Hepatic stellate cell (primary cell): Measurements from ENCODE around the gene TMEM217.
A peak's percentile ranks its signal among the peaks of the same experiment; 100 is the strongest.
"Not testable (repeated sequence)": the region's sequence is repeated elsewhere in the genome, so short reads cannot be mapped to it uniquely, and the experiment has no call there.

ENCODE experiments used
- DNase-seq: peaks from one replicate; pipeline ENCODE4 v3.0.0; 2011; ENCODE audit warnings: low spot score

TMEM217 gene

DNA sequence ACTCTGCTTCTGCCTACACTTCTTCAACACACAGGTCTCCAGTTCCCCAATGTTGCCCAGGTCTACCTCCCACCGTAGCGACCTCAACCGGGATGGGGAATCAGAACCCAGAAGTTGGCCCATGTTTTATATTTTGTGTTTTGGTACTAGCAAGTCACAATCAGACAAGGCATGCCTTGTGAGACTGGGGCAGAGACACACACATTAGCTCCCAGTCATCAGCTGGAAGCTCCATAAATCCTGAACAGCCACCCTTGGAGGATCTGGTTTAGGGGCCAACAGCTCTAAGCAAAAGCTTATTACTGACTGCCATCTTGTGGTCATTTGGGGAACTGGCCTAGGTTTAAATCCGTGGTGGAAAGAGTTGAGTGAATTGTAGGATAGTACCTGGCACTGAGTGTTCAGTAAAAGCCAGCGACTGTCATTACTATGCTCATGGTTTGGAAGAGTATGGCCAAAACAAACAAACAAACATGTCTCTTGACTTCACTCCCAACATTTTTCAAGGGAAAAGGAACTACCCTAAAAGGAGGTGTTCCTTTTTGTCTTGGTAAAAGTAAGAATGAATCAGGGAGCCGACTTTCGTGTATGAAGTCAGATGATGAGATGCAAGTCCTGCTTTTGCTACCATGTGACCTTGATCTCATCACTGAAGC lies 47.5 kb downstream of the TMEM217 start:
- DNase-seq = peak; percentile 74

DNA sequence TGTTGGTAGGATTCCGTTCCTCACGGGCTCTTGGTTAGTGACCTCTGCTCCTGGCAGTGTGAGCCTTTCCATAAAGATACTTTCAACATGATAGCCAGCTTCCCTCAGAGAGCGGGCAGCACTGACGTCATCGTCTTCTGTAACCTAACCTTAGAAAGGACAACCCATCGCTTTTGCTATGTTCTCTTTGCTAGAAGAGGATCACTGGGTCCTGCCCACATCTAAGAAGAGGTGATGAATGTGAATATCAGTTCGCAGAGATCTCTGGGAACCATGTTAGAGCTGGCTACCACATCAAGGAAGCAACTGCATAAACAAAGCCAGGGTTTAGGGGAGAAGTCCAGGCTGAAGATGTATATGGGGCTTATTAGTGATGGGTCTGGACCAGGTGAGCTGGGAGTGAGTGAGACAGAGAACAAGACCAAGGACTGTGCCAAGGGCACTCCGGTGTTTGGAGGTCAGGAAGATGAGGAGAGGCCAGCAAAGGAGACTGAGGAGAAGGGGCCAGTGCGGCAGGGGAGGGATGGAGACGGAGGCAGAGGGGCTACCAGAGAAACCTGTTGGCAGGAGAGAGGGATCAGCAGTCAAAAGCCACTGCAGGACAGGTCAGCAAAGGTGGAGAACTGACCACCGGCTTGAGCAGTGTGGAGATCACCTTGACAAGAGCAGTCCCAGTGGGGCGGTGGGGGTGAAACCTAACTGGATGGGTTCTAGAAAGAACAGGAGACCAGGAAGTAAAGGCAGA lies 48.3 kb downstream of the TMEM217 start:
- DNase-seq = no peak

DNA sequence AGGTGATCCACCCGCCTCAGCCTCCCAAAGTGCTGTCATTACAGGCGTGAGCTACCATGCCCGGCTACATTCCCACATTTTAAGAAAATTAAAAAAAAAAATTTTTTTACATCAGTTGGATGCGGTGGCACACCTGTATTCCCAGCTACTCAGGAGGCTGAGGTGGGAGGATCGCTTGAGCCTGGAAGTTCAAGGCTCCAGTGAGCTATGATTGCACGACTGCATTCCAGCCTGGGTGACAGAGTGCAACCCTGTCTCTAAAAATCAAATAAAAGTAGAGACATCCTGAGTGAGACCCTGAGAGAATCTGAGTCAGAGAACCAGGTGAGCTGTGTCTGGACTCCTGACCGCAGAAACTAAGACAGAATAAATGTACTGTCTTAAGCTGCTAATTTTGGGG lies 49.2 kb downstream of the TMEM217 start:
- DNase-seq = no peak

DNA sequence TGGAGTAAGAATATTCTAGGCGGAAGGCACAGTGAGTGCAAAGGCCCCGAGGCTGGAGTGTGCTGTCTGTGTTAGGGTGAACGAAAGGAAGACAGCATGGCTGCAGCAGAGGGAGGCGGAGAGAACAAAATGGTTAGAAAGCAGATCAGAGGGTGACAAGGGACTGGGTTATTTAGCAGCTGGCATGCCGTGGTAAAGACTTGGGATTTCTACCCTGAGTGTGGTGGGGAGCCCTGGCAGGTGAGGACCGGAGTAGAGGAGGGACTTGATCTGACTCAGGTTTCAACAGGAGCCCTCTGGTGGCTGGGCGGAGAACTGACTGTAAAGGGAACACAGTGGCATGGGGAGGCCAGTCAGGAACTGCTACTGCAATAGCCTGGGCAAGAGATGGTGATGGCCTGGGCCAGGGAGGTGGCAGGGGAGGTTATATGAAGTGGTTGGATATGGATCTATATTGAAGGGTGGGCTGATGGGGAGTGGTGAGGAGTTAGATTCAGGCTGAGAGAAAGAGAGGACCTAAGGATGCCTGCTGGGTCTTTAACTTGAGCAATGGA lies 50.0 kb downstream of the TMEM217 start:
- peak; percentile 69 for DNase-seq

DNA sequence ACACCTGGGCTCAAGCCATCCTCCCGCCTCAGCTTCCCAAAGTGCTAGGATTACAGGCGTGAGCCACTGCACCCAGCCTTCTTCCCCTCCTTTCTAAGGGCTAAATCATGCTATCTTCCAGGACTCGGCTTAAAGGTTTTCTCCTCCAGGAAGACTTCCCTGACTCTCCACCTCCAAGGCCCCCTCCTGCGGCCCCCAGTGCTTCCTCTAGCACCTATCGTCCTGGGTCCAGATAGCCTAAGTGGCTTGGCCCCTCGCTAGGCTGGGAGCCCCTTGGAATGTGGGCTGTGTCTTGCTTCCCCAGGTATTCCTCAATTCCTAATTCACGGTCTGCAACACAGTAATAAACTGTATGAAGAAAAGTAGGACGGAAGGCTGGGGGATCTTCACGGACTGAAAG lies 51.3 kb downstream of the TMEM217 start:
- DNase-seq = no peak

DNA sequence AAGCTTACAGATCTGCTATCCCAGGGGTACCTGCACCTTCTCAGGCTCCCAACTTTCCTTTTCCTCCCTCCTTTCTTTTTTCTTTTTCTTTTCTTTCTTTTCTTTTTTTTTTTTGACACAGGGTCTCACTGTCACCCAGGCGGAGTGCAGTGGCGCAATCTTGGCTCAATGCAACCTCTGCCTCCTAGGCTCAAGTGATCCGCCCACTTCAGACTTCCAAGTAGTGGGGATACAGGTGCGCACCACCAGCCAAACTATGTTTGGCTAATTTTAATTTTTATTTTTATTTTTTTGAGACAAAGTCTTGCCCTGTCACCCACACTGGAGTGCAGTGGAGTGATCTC lies 52.0 kb downstream of the TMEM217 start:
- DNase-seq = no peak

DNA sequence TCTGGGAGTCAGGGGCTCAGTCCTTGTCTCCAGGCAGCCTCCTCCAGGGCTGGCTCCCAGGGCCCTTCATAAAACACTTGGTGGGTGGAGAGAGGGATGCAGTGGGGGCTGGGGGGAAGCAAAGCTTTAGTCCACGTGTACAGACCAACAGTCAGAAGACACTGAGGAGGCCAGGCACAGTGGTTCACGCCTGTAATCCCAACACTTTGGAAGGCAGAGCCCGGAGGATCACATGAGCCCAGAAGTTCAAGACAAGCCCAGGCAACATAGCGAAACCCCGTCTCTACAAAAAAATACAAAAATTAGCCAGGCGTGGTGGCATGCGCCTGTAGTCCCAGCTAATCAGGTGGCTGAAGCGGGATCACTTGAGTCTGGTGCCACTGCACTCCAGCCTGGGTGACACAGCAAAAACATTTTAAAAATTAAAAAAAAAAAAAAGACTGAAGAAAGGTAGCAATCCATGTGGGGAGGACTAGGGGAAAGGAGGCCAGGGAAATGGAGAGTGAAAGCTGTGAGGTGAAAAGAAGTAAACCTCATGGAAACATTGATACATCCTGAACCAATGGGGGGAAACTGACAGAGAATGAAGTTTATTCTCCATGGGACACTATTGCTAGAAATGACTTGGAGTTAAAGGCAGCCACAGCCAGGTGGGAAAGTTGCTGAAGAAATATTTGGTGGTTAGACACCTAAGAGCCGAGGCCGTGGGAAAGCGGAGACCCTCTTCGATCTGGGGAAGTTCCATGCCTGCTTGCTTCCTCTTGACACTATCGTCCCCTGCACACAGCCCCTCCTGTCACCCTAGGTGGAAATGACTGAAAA lies 52.6 kb downstream of the TMEM217 start:
- DNase-seq = no peak

DNA sequence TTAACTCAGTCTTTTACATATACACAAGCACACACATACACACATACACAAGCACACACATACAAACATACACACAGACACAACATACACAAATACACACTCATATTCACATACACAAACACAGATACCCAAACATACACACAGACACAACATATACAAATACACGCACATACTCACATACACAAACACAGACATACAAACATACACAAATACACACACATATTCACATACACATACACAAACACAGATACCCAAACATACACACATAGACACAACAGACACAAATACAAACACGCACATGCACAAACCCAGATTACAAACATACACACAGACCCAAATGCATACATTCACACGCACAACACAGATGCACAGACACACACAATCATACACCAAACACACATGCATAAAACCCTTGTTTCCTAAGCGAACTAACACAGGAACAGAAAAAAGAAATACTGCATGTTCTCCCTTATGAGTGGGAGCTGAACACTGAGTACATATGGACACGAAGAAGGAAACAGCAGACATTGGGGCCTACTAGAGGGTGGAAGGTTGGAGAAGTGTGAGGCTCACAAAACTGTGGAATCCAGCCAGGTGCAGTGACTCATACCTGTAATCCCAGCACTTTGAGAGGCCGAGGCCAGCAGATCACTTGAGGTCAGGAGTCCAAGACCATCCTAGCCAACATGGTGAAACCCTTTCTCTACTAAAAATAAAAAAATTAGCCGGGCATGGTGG lies 53.8 kb downstream of the TMEM217 start:
- no peak for DNase-seq

DNA sequence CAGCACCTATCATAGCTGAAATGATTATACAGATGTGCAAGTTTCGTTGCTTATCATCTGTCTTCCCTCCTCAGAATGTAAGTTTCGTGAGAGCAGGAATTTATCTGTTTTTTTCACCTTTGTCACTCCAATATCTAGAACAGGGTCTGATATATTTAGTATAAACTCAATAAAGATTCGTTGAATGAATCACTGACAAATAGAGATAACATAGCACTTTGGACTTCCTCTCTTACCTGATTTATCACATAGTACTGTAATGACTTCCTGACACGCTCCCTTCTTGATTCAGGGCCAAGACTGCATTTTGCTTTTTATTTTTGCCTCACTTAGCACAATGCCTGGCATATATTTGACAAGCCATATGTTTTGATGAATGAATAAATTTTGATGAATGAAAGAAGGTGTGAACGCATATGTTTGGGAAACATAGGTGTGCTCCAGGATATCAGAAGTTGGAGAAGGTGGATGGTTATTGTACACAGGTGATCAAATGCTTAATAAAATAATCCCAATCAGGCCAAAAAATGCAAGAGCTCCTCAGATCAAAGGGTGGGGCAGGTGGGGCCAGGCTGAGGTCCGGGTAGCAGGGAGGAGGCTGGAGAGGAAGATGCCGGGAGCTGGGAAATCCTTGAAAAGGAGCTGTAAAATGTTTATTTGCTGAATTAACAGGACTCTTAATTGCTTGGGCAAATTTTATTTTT lies 55.0 kb downstream of the TMEM217 start:
- no peak for DNase-seq

DNA sequence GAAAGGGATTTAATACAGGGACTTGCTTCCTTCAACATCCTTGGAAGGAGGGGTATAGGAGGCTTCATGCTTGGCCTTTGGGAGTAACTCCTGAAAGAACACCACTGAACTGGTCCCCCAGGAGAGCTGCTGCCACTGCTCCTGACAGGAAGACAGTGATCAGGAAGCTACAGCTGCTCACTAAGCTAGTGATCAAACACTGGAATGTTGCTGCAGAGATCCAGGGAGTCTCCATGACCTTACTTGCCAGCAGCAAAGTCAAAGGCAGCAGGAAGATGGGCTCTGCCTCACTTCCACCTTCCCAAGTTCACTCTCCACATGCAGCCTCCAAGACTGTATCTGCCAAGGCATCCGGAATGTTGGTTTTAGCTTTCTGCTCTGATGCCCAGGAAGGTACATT lies 56.2 kb downstream of the TMEM217 start:
- no peak for DNase-seq

DNA sequence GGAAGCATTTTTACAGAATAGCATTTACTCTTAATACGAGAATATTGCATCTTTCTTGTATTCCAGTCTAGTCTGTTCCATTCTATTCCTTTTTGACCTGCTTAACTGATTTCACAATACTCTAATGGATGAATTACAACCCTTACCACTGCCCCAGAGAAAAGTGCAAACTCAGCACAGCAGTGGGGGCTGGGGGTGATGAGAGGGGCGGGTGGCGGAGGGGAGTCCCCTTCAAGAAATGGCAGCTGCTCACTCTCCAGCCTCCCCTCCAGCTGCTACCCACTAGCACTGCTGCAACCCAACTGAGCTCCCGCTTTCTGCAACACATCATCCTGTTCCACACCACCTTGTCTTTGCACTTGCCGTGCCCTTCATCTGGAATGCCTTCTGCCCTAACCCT lies 57.9 kb downstream of the TMEM217 start:
- DNase-seq = no peak

DNA sequence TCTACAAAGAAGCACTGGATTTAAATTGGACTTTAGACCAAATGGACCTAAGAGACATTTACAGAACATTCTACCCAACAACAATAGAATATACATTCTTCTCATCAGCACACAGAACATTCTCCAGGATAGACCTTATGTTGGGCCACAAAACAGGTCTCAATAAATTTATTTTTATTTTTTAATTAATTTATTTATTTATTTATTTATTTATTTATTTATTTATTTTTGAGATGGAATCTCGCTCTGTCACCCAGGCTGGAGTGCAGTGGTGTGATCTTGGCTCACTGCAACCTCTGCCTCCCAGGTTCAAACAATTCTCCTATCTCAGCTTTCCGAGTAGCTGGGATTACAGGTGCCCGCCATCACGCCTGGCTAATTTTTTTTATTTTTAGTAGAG lies 61.5 kb downstream of the TMEM217 start:
- DNase-seq = not testable (repeated sequence)

DNA sequence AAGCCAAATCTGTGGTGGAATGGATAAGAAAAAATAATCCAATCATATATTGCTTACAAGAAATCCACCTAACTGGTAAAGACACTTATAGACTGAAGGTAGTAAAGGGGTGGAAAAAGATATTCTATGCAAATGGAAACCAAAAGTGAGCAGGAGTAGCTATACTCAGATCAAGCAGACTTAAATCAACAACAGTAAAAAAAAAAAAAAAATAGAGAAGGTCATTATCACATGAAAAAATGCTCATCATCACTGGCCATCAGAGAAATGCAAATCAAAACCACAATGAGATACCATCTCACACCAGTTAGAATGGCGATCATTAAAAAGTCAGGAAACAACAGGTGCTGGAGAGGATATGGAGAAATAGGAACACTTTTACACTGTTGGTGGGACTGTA lies 63.1 kb downstream of the TMEM217 start:
- DNase-seq = not testable (repeated sequence)

DNA sequence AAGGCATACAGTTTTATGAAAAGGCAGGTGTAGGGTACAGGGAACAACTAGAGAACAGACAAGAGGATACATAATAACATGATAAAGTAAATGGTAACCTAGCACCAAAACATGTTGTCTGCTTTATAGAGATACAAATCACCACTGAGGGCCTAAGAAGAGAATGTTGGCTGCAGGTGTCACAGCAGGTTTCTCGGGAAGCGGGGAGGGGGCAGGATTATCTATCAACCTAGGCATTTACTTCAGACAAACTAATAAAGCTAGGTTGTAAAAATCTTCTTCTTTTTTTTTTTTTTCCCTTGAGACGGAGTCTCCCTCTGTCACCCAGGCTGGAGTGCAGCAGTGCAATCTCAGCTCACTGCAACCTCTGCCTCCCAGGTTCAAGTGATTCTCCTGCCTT lies 65.3 kb downstream of the TMEM217 start:
- no peak for DNase-seq

DNA sequence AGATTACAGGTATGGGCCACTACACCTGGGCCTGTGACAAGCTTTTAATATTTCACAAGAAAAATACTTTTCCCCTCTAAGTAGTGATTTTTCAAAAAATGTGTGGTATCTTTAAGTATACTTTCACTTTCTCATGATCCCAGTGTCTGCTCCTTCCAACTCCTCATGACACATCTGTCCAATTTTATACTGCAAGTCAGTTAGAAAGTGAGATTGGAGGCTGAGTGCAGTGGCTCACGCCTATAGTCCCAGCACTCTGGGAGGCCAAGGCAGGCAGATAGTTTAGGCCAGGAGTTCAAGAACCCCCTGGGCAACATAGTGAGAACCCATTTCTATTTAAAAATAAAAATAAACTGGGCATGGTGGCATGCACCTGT lies 67.8 kb downstream of the TMEM217 start:
- DNase-seq = no peak

DNA sequence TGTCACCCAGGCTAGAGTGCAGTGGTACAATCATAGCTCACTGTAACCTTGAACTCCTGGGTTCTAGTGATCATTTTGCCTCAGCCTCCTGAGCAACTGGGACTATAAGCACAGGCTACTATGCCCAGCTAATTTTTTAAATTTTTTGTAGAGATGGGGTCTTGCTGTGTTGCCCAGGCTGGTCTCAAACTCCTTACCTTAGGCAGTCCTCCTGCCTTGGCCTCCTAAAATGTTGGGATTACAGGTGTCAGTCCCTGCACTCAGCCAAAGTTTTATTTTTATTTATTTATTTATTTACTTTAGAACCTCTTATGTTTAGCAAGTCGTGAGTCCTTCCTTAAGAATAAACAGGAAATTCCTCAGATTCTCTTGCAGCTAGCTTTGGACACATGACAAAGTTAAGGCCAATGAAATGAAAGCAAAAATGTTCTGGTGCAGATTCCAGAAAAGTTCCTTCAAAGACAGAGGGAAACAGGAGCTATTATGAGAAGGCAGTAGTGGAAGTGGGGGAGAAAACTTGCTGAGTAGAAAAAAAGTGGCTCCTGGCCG lies 68.9 kb downstream of the TMEM217 start:
- DNase-seq = no peak

DNA sequence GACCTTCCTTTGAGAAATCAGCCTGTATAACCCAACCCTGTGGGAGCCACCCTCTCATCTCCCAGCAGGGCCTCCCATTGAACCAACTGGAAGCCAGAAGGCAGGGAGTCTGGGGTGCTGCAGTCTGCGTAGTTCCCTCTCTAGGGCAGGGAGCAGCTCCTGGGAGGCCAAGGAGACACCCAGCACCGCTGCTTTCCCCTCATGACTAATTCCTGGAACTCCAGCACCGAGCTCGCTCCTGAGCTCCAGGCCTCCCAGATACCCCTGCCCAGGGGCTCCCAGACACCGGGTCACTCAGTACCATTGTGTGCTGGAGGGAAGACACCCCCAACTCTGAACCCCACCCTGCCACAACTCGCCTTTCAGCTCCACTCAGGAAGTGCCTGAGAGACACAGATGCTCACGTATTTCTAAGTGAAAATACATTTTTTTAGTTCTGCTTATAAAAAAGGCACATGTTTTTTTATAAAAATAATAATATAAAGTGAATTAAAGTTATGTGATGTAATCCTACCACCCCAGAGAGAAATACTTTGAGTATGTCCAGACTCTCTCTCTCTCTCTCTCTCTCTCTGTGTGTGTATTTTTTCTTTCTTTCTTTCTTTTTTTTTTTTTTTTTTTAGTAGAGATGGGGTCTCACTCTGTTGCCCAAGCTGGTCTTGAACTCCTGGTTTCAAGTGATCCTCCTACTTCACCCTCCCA lies 70.5 kb downstream of the TMEM217 start:
- no peak for DNase-seq

DNA sequence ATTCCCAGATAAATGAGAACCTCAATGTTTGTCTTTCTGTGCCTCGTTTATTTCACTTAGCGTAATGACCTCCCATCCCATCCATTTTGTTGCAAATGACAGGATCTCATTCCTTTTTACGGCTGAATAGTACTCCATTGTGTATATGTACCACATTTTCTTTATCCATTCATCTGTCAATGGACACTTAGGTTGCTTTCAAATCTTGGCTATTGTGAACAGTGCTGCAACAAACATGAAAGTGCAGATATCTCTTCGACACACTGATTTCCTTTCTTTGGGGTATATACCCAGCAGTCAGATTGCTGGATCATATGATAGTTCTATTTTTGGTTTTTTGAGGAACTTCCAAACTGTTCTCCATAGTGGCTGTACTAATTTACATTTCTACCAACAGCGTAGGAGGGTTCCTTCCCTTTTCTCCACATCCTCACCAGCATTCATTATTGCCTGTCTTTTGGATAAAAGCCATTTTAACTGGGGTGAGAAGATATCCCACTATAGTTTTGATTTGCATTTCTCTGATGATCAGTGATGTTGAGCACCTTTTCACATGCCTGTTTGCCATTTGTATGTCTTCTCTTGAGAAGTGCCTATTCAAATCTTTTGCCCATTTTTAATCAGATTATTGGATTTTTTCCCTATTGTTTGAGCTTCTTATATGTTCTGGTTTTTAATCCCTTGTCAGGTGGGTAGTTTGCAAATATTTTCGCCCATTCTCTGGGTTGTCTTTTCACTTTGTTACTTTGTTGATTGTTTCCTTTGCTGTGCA lies 71.8 kb downstream of the TMEM217 start:
- DNase-seq = not testable (repeated sequence)

DNA sequence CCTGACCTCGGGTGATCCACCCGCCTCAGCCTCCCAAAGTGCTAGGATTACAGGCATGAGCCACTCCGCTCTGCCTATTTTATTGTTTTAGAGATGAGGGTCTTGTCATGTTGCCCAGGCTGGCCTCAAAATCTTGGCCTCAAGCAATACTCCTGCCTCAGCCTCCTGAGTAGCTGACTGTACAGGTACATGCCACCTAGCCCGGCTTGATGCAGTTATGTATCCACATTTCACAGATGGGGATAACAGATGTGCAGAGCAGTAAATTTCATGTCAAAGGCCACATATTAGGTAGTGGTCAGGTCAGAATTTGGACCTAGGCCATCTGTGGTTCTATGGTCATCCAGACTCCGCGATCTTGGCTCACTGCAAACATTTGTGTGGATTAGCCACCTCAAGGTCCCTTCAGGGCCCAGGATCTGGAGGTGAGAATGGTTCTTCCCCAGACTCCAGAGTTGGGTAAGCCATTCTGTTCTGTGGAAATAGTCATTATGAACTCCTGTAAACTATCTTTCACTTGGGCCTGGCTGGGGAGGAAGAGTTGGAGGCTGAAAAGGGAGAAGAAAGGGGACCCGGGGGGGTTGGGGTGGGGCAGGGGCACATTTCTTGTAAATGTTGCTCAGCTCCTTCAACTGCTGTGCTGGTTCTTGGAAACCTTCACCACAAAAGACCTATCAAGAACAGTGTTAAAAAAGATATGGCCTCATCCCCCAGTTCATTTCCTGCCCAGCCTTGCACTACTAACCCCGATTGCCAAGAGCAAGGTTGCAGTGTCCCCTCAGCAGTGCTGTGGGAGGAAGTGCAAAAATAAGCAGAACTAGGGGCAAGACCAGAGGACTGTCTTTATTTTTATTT lies 75.0 kb downstream of the TMEM217 start:
- no peak for DNase-seq
